Kidney (tissue), 14 donors: Measurements from ENCODE around the gene PDE8A. TPM values are rescaled to one million over a fixed set of nuclear protein-coding genes. Genes with fewer than 3 reads are reported as not detected.

Experiments
- DNase-seq, 5 donors: peaks; one replicate each; pipeline ENCODE4 v3.0.0-alpha.2; 2013 to 2020
- FAIRE-seq: peaks from 2 replicates; lab custom pipeline; 2012; peaks lifted over from hg19 to GRCh38; lab: Jason Lieb, UNC
- H3K27ac ChIP-seq, 2 donors: one replicate each; pipeline ENCODE4 v1.7.0; 2013; ENCODE audit warnings: low read depth in 2 of 2, low read length in 2 of 2, inconsistent platforms in 1 of 2
- H3K27me3 ChIP-seq: one replicate; pipeline ENCODE4 v1.7.1; 2013; ENCODE audit warnings: low read length, inconsistent platforms; ENCODE audit not compliant: control insufficient read depth, insufficient read depth
- H3K36me3 ChIP-seq, 3 donors: one replicate each; pipeline versions ENCODE4 v1.7.0 to v1.7.1; 2013; ENCODE audit warnings: low read length in 3 of 3, control low read depth in 1 of 3, inconsistent platforms in 1 of 3; ENCODE audit not compliant: insufficient read depth in 3 of 3, control insufficient read depth in 2 of 3
- H3K4me1 ChIP-seq, 3 donors: one replicate each; pipeline versions ENCODE4 v1.7.0 to v1.7.1; 2013; ENCODE audit warnings: low read length in 3 of 3, inconsistent platforms in 1 of 3, low read depth in 1 of 3; ENCODE audit not compliant: control insufficient read depth in 2 of 3, insufficient read depth in 2 of 3
- H3K4me3 ChIP-seq, 3 donors: one replicate each; pipeline versions ENCODE4 v1.7.0 to v1.8.1; 2013; ENCODE audit warnings: low read length in 3 of 3, control low read depth in 1 of 3, inconsistent platforms in 1 of 3
- H3K9ac ChIP-seq, 3 donors: one replicate each; pipeline versions ENCODE4 v1.7.0 to v1.7.1; 2013; ENCODE audit warnings: low read length in 3 of 3, control low read depth in 1 of 3, inconsistent platforms in 1 of 3
- H3K9me3 ChIP-seq, 3 donors: one replicate each; pipeline versions ENCODE4 v1.7.0 to v1.7.1; 2013; ENCODE audit warnings: low read length in 3 of 3, control low read depth in 1 of 3, inconsistent platforms in 1 of 3; ENCODE audit not compliant: control insufficient read depth in 2 of 3, insufficient read depth in 1 of 3
- CTCF ChIP-seq: IDR thresholded peaks from 3 replicates; pipeline ENCODE4 v1.5.1; 2012; ENCODE audit warnings: mild to moderate bottlenecking, moderate library complexity, borderline replicate concordance; ENCODE audit not compliant: insufficient read depth; ENCODE audit errors: extremely low read depth
- intact Hi-C: fragments of 100-400 bp; cut with DNase I; formaldehyde crosslinking; loops from one replicate; pipeline ENCODE4 v1.11.1; 2022
- polyA plus RNA-seq: library from polyadenylated mRNA; stranded (reverse); fragments of 350-450 nt; fragmentation: Illumina TruSeq; extraction: RNeasy Lipid Tissue Mini Kit (QIAGEN cat#74804); gene quantifications from one replicate; pipeline ENCODE4 v1.2.3, GENCODE V29; 2014; ENCODE audit warnings: low read depth, low replicate concordance; ENCODE audit not compliant: insufficient read depth
- total RNA-seq: library from RNA; stranded (reverse); fragmentation: NEBNext Ultra II Directional; extraction: Animal tissue kit (Norgen Biotek cat#: 25700); gene quantifications from one replicate; pipeline ENCODE4 v1.2.1, GENCODE V29; 2021
- donor health status: control.
- donor health status: control.
- donor health status: control.
- donor health status: control.
- donor health status: control.
- donor health status: DM: yes; HTN: yes; CAD: no.
- donor health status: Normal renal cell carcinoma (clear cell type).

Gene PDE8A
- total and polyA plus RNA-seq, 2 donors from 2014 or later = 20.3 to 37.5 TPM

- no peak for TF ChIP-seq CTCF
- H3K27me3 ChIP-seq = no peaks in the 10 kb centered on the region
Observed at GRCh38 chr15:85027033-85027380, 45.4 kb downstream of the PDE8A start.

GRCh38 chr15:85027421-85027820, 45.8 kb downstream of the PDE8A start:
- no peak for DNase-seq
- Histone ChIP-seq H3K4me1 (peaks cover 9 to 65% (median 49%) of the 10 kb centered on the region in 3 donors), H3K9ac (peak overlapping the region in 1 of 3 donors; percentile 21), H3K4me3 (peak overlapping the region in 1 of 3 donors; percentile 16), H3K9me3 (no peaks in the 10 kb centered on the region), H3K27me3 (no peaks in the 10 kb centered on the region), H3K36me3 (no peaks in the 10 kb centered on the region), H3K27ac (peak overlapping the region; percentile 45 to 73)
- intact Hi-C loops = no loop called here
- no peak for FAIRE-seq
- TF ChIP-seq CTCF = no peak

More at GRCh38 chr15:85027033-85027380, 45.4 kb downstream of the PDE8A start:
- H3K27ac ChIP-seq = peak overlapping the region; percentile 45 to 73
- FAIRE-seq (no peak), DNase-seq (no peak)
- H3K9me3 ChIP-seq = no peaks in the 10 kb centered on the region
- peaks cover 8 to 66% (median 48%) of the 10 kb centered on the region in 3 donors for H3K4me1 ChIP-seq
- peak overlapping the region in 1 of 3 donors; percentile 16 for H3K4me3 ChIP-seq
- H3K36me3 ChIP-seq = no peaks in the 10 kb centered on the region
- H3K9ac ChIP-seq = peak overlapping the region in 1 of 3 donors; percentile 21
- intact Hi-C loops = no loop called here

GRCh38 chr15:85028416-85028815, 46.8 kb downstream of the PDE8A start:
- H3K36me3 ChIP-seq = no peaks in the 10 kb centered on the region
- peaks cover 9 to 63% (median 54%) of the 10 kb centered on the region in 3 donors for H3K4me1 ChIP-seq
- H3K27me3 ChIP-seq = no peaks in the 10 kb centered on the region
- intact Hi-C loops = no loop called here
- DNase-seq = no peak
- peak overlapping the region in 1 of 2 donors; percentile 26 for H3K27ac ChIP-seq
- H3K9me3 ChIP-seq = no peaks in the 10 kb centered on the region
- no peak overlapping the region for H3K4me3 ChIP-seq
- FAIRE-seq = no peak
- no peak for TF ChIP-seq CTCF
- H3K9ac ChIP-seq = no peak overlapping the region

- Histone ChIP-seq H3K9me3 (no peaks in the 10 kb centered on the region), H3K9ac (no peak overlapping the region), H3K4me3 (no peak overlapping the region), H3K4me1 (peaks cover 9 to 59% (median 48%) of the 10 kb centered on the region in 3 donors), H3K36me3 (no peaks in the 10 kb centered on the region), H3K27ac (peak overlapping the region; percentile 77 to 86), H3K27me3 (no peaks in the 10 kb centered on the region)
- DNase-seq = no peak
- intact Hi-C loops = no loop called here
- no peak for FAIRE-seq
- no peak for TF ChIP-seq CTCF
Observed at GRCh38 chr15:85029221-85029620, 47.6 kb downstream of the PDE8A start.
